Hepatocyte (in vitro differentiated cells): Measurements from ENCODE around the gene TOB1. TPM values are rescaled to one million over a fixed set of nuclear protein-coding genes. Genes with fewer than 3 reads are reported as not detected.
"Not testable (repeated sequence)": the region's sequence is repeated elsewhere in the genome, so short reads cannot be mapped to it uniquely, and the experiment has no call there.

Experiments used
- DNase-seq: peaks from one replicate; pipeline ENCODE4 v3.0.0-alpha.2; 2016; ENCODE audit warnings: low spot score
- H2AFZ ChIP-seq: fragments of 200-600 bp; sonication (generic); 2 replicates; pipeline ENCODE4 v1.6.0; 2016; ENCODE audit warnings: antibody characterized with exemption, mild to moderate bottlenecking
- H3K27ac ChIP-seq: fragments of 200-600 bp; sonication (generic); 2 replicates; pipeline ENCODE4 v1.5.1; 2016; ENCODE audit warnings: mild to moderate bottlenecking
- H3K27me3 ChIP-seq: fragments of 200-600 bp; sonication (generic); 2 replicates; pipeline ENCODE4 v1.6.1; 2016
- H3K36me3 ChIP-seq: fragments of 200-600 bp; sonication (generic); replicated peaks from 2 replicates; pipeline ENCODE4 v1.5.1; 2016; ENCODE audit warnings: low read depth; ENCODE audit not compliant: insufficient read depth
- H3K4me1 ChIP-seq: fragments of 200-600 bp; sonication (generic); 2 replicates; pipeline ENCODE4 v1.5.1; 2016; ENCODE audit warnings: mild to moderate bottlenecking, moderate library complexity; ENCODE audit not compliant: insufficient read depth
- H3K4me2 ChIP-seq: fragments of 200-600 bp; sonication (generic); 2 replicates; pipeline ENCODE4 v1.6.0; 2016
- H3K4me3 ChIP-seq: fragments of 200-600 bp; sonication (generic); 2 replicates; pipeline ENCODE4 v1.5.1; 2016; ENCODE audit warnings: mild to moderate bottlenecking
- H3K79me2 ChIP-seq: fragments of 200-600 bp; sonication (generic); 2 replicates; pipeline ENCODE4 v1.6.0; 2017; ENCODE audit warnings: mild to moderate bottlenecking
- H3K9me2 ChIP-seq: fragments of 200-600 bp; sonication (generic); replicated peaks from 2 replicates; pipeline ENCODE4 v1.6.0; 2017; ENCODE audit warnings: mild to moderate bottlenecking; ENCODE audit not compliant: insufficient read depth
- H3K9me3 ChIP-seq: fragments of 200-600 bp; sonication (generic); 2 replicates; pipeline ENCODE4 v1.5.1; 2016; ENCODE audit warnings: low read depth, mild to moderate bottlenecking
- H4K20me1 ChIP-seq: fragments of 200-600 bp; sonication (generic); 2 replicates; pipeline ENCODE4 v1.6.0; 2016; ENCODE audit warnings: mild to moderate bottlenecking; ENCODE audit not compliant: insufficient read depth, poor library complexity, severe bottlenecking
- CTCF ChIP-seq: fragments of 200-600 bp; sonication (generic); IDR thresholded peaks from 2 replicates; pipeline ENCODE4 v1.5.1; 2016; ENCODE audit warnings: antibody characterized with exemption, mild to moderate bottlenecking; ENCODE audit not compliant: poor library complexity
- EZH2 ChIP-seq: fragments of 200-600 bp; sonication (generic); IDR thresholded peaks from 2 replicates; pipeline ENCODE4 v1.6.1; 2016; ENCODE audit warnings: antibody characterized with exemption, mild to moderate bottlenecking, borderline replicate concordance
- EZH2phosphoT487 ChIP-seq: fragments of 200-600 bp; sonication (generic); IDR thresholded peaks from one replicate; pipeline ENCODE4 v1.6.1; 2018; ENCODE audit warnings: antibody characterized with exemption, mild to moderate bottlenecking, low read depth, moderate library complexity; ENCODE audit not compliant: unreplicated experiment, severe bottlenecking
- WGBS: methylation state at CpG from one replicate; pipeline ENCODE4 v1.1.6; 2016; ENCODE audit warnings: low lambda C conversion rate; ENCODE audit errors: missing lambda C conversion rate; 5-methylcytosine and 5-hydroxymethylcytosine counted together
- polyA plus RNA-seq: library from polyadenylated mRNA; unstranded; fragments of >200 nt; fragmentation: Nextera tagmentation; extraction: Ambion mirVana; gene quantifications from 2 replicates; pipeline ENCODE4 v1.2.1, GENCODE V29; 2016
- total RNA-seq: library from RNA; depleted of rRNA; stranded (reverse); fragments of >200 nt; gene quantifications from 2 replicates; pipeline ENCODE4 v1.2.3, GENCODE V29; 2014

Gene TOB1
- total and polyA plus RNA-seq, 2 experiments from 2014 or later, result 43.2 to 52.1 TPM

DNA sequence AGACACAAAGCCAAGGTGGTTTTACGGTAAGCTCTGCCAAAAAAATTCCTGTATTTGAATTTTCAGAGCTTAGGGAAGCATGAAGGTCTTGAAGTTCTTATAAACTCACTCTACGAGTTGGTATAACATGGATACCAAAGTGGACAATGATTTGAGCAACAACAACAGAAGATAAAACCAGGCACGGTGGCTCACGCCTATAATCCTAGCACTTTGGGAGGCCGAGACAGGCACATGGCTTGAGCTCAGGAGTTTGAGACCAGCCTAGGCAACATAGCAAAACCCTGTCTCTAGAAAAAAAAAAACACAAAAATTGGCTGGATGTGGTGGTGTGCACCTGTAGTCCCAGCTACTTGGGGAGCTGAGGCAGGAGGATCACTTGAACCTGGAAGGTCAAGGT, 12.9 kb upstream of the TOB1 start:
- no peaks in the 10 kb centered on the region for H3K9me2 ChIP-seq
- no peak overlapping the region for H3K27ac ChIP-seq
- peaks cover 13% of the 10 kb centered on the region for H3K4me1 ChIP-seq
- H3K79me2 ChIP-seq, result no peaks in the 10 kb centered on the region
- H3K36me3 ChIP-seq, result peaks cover 5% of the 10 kb centered on the region
- 95% methylated on average over 5 of the region's 5 CpGs for whole genome bisulfite sequencing
- H3K4me3 ChIP-seq, result no peak overlapping the region
- no peak overlapping the region for H3K4me2 ChIP-seq
- no peak for DNase-seq
- H4K20me1 ChIP-seq, result no peaks in the 10 kb centered on the region
- H3K9me3 ChIP-seq, result no peaks in the 10 kb centered on the region
- H2AFZ ChIP-seq, result no peak overlapping the region
- TF ChIP-seq EZH2phosphoT487 (no peak), CTCF (no peak), EZH2 (no peak)
- H3K27me3 ChIP-seq, result no peaks in the 10 kb centered on the region

- DNase-seq, result no peak
- no peak overlapping the region for H3K27ac ChIP-seq
- H3K79me2 ChIP-seq, result no peaks in the 10 kb centered on the region
- no peaks in the 10 kb centered on the region for H3K9me3 ChIP-seq
- no peaks in the 10 kb centered on the region for H3K9me2 ChIP-seq
- H3K4me3 ChIP-seq, result no peak overlapping the region
- H3K4me1 ChIP-seq, result peaks cover 3% of the 10 kb centered on the region
- WGBS, result 100% methylated on average over 1 of the region's 1 CpG
- H4K20me1 ChIP-seq, result no peaks in the 10 kb centered on the region
- H3K4me2 ChIP-seq, result no peak overlapping the region
- no peaks in the 10 kb centered on the region for H3K27me3 ChIP-seq
- no peak overlapping the region for H2AFZ ChIP-seq
- peaks cover 5% of the 10 kb centered on the region for H3K36me3 ChIP-seq
- TF ChIP-seq CTCF (no peak), EZH2 (no peak), EZH2phosphoT487 (no peak)
These were observed 11.7 kb upstream of the TOB1 start for GRCh38 chr17:50877838-50878237.

DNA sequence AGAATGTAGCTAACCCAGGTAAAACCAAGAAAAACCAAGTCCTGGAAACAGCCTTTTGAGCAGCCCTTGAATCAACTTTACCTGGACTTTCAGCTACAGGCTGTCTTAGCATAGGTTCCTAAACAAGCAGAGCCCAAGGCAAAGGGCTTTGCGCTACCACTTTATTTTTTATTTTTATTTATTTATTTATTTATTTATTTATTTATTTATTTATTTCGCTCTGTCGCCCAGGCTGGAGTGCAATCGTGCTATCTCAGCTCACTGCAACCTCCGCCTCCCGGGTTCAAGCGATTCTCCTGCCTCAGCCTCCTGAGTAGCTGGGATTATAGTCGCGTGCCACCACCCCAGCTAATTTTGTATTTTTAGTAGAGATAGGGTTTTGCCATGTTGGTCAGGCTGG, 10.9 kb upstream of the TOB1 start:
- WGBS, result 97% methylated on average over 9 of the region's 9 CpGs
- H3K4me1 ChIP-seq, H4K20me1 ChIP-seq, H3K4me3 ChIP-seq, H3K79me2 ChIP-seq, H3K27me3 ChIP-seq, H2AFZ ChIP-seq, H3K36me3 ChIP-seq, H3K9me2 ChIP-seq, H3K27ac ChIP-seq, H3K9me3 ChIP-seq, DNase-seq, H3K4me2 ChIP-seq: not testable (repeated sequence)

- H2AFZ ChIP-seq, result no peak overlapping the region
- no peaks in the 10 kb centered on the region for H3K9me2 ChIP-seq
- no peaks in the 10 kb centered on the region for H4K20me1 ChIP-seq
- no peaks in the 10 kb centered on the region for H3K9me3 ChIP-seq
- H3K36me3 ChIP-seq, result peaks cover 5% of the 10 kb centered on the region
- H3K4me2 ChIP-seq, result no peak overlapping the region
- H3K4me1 ChIP-seq, result peaks cover 3% of the 10 kb centered on the region
- no peak for TF ChIP-seq EZH2
- TF ChIP-seq CTCF, result no peak
- TF ChIP-seq EZH2phosphoT487, result no peak
- H3K27me3 ChIP-seq, result no peaks in the 10 kb centered on the region
- H3K79me2 ChIP-seq, result no peaks in the 10 kb centered on the region
- 89% methylated on average over 2 of the region's 2 CpGs for WGBS
- no peak overlapping the region for H3K27ac ChIP-seq
- H3K4me3 ChIP-seq, result no peak overlapping the region
- DNase-seq, result no peak
These were observed 8.9 kb upstream of the TOB1 start for GRCh38 chr17:50875074-50875473.
